PC-3 (cell line): ENCODE measurements around the gene SLC6A1. TPM values are rescaled to one million over a fixed set of nuclear protein-coding genes. Genes with fewer than 3 reads are reported as not detected.

Source experiments
- ATAC-seq: fragments of 200-7000 bp; cut with Tn5 transposase; 2 replicates; pipeline ENCODE4 v1.9.1; 2020; ENCODE audit warnings: mild to moderate bottlenecking, moderate library complexity
- BruUV-seq: library from RNA; stranded (reverse); fragments of 400-500 nt; replicated peaks from 2 replicates; lab custom pipeline; 2021; lab: Mats Ljungman, UMichigan
- CTCF ChIA-PET: fragments of 300-600 bp; sonication (Branson Sonifier 250); formaldehyde crosslinking; loops from one replicate; lab custom pipeline; 2022; ENCODE audit warnings: antibody characterized with exemption; lab: Charles Lee
- POLR2A ChIA-PET: fragments of 300-600 bp; sonication (Branson Sonifier 250); formaldehyde crosslinking; loops from one replicate; lab custom pipeline; 2022; ENCODE audit warnings: antibody characterized with exemption; ENCODE audit not compliant: unreplicated experiment; lab: Charles Lee
- DNase-seq: peaks from one replicate; pipeline ENCODE4 v3.0.0-alpha.2; 2015
- H2AFZ ChIP-seq: fragments of 300-600 bp; sonication (generic); 2 replicates; pipeline ENCODE4 v1.6.0; 2016; ENCODE audit warnings: antibody characterized with exemption, low read length
- H3F3A ChIP-seq: fragments of 300-600 bp; sonication (generic); one replicate; pipeline ENCODE4 v1.6.0; 2017; ENCODE audit warnings: antibody characterized with exemption, low read length, control low read depth, mild to moderate bottlenecking; ENCODE audit not compliant: unreplicated experiment
- H3K27ac ChIP-seq: fragments of 300-600 bp; sonication (generic); 2 replicates; pipeline ENCODE4 v1.5.1; 2016; ENCODE audit warnings: mild to moderate bottlenecking, low read length
- H3K27me3 ChIP-seq: fragments of 300-600 bp; sonication (generic); 2 replicates; pipeline ENCODE4 v1.6.1; 2016; ENCODE audit warnings: low read length, mixed read lengths
- H3K36me3 ChIP-seq: fragments of 300-600 bp; sonication (generic); 2 replicates; pipeline ENCODE4 v1.6.1; 2016; ENCODE audit warnings: low read depth, mixed run types, low read length, mixed read lengths
- H3K4me1 ChIP-seq: fragments of 300-600 bp; sonication (generic); 2 replicates; pipeline ENCODE4 v1.5.1; 2016; ENCODE audit warnings: low read length; ENCODE audit not compliant: insufficient read depth
- H3K4me2 ChIP-seq: fragments of 300-600 bp; sonication (generic); 2 replicates; pipeline ENCODE4 v1.6.0; 2016; ENCODE audit warnings: low read length
- H3K4me3 ChIP-seq: fragments of 300-600 bp; sonication (generic); 2 replicates; pipeline ENCODE4 v1.5.1; 2016; ENCODE audit warnings: mild to moderate bottlenecking, low read length, mixed read lengths
- H3K79me2 ChIP-seq: fragments of 300-600 bp; sonication (generic); 2 replicates; pipeline ENCODE4 v1.6.1; 2017; ENCODE audit warnings: low read length, mixed read lengths
- H3K9ac ChIP-seq: fragments of 300-600 bp; sonication (generic); 2 replicates; pipeline ENCODE4 v1.6.0; 2016; ENCODE audit warnings: mild to moderate bottlenecking, low read length
- H3K9me2 ChIP-seq: fragments of 300-600 bp; sonication (generic); replicated peaks from 2 replicates; pipeline ENCODE4 v1.6.1; 2016; ENCODE audit warnings: mixed run types, low read length, mixed read lengths
- H3K9me3 ChIP-seq: fragments of 300-600 bp; sonication (generic); 2 replicates; pipeline ENCODE4 v1.6.1; 2016; ENCODE audit warnings: low read length, mixed read lengths
- H4K20me1 ChIP-seq: fragments of 300-600 bp; sonication (generic); 2 replicates; pipeline ENCODE4 v1.6.1; 2016; ENCODE audit warnings: low read length, mixed read lengths
- CTCF ChIP-seq: fragments of 300-600 bp; sonication (generic); conservative IDR thresholded peaks from 2 replicates; pipeline ENCODE4 v1.5.1; 2017; ENCODE audit warnings: antibody characterized with exemption, low read depth, mild to moderate bottlenecking, low read length
- EZH2 ChIP-seq: fragments of 300-600 bp; sonication (generic); IDR thresholded peaks from one replicate; pipeline ENCODE4 v1.6.1; 2017; ENCODE audit warnings: antibody characterized with exemption, mild to moderate bottlenecking, low read length; ENCODE audit not compliant: unreplicated experiment
- EZH2phosphoT487 ChIP-seq: fragments of 300-600 bp; sonication (generic); IDR thresholded peaks from 2 replicates; pipeline ENCODE4 v1.6.1; 2018; ENCODE audit warnings: mild to moderate bottlenecking, antibody characterized with exemption, low read length, borderline replicate concordance
- intact Hi-C: fragments of 100-400 bp; cut with micrococcal nuclease; formaldehyde crosslinking; loops from 2 replicates; pipeline ENCODE4 v1.9.0; 2023
- total RNA-seq: library from RNA; depleted of rRNA; stranded (reverse); fragments of >200 nt; gene quantifications from 2 replicates; pipeline ENCODE4 v1.2.3, GENCODE V29; 2014

The SLC6A1 gene
- total RNA-seq, 1 experiment from 2014 or later, result not detected

GRCh38 chr3:10973046-10973595 lies 19.4 kb upstream of the SLC6A1 start:
- Histone ChIP-seq H4K20me1 (no peaks in the 10 kb centered on the region), H3K27me3 (peaks cover 49% of the 10 kb centered on the region), H3K9me2 (no peaks in the 10 kb centered on the region), H3K4me2 (no peak overlapping the region), H3K36me3 (no peaks in the 10 kb centered on the region), H3K4me3 (no peak overlapping the region), H3F3A (no peaks in the 10 kb centered on the region), H3K9me3 (no peaks in the 10 kb centered on the region), H3K4me1 (no peaks in the 10 kb centered on the region), H2AFZ (no peak overlapping the region), H3K9ac (no peak overlapping the region), H3K79me2 (no peaks in the 10 kb centered on the region), H3K27ac (no peak overlapping the region)
- DNase-seq (no peak), ATAC-seq (no peak)
- TF ChIP-seq EZH2phosphoT487 (no peak), EZH2 (no peak), CTCF (no peak)
- POLR2A ChIA-PET, result no interaction called here
- BruUV-seq, result no TSS peak
- CTCF ChIA-PET, result interaction anchor here (0.7 kb wide), 1 partner anchor 28 kb away, joined by 4 read pairs; no protein-coding TSS in a partner anchor
- intact Hi-C loops, result no loop called here

- no peak overlapping the region for H3K9ac ChIP-seq
- H3K4me1 ChIP-seq, result no peaks in the 10 kb centered on the region
- no peak overlapping the region for H2AFZ ChIP-seq
- no peak overlapping the region for H3K4me2 ChIP-seq
- no peaks in the 10 kb centered on the region for H3K79me2 ChIP-seq
- DNase-seq (no peak), ATAC-seq (no peak)
- intact Hi-C loops, result no loop called here
- no peaks in the 10 kb centered on the region for H3K36me3 ChIP-seq
- H4K20me1 ChIP-seq, result no peaks in the 10 kb centered on the region
- H3K4me3 ChIP-seq, result no peak overlapping the region
- ChIA-PET CTCF (no interaction called here), POLR2A (no interaction called here)
- H3K9me2 ChIP-seq, result no peaks in the 10 kb centered on the region
- no peak for TF ChIP-seq EZH2
- TF ChIP-seq EZH2phosphoT487, result no peak
- no TSS peak for BruUV-seq
- H3K9me3 ChIP-seq, result no peaks in the 10 kb centered on the region
- no peaks in the 10 kb centered on the region for H3F3A ChIP-seq
- H3K27ac ChIP-seq, result no peak overlapping the region
- peaks cover 39% of the 10 kb centered on the region for H3K27me3 ChIP-seq
These were observed 18.4 kb upstream of the SLC6A1 start for GRCh38 chr3:10974131-10974530.

GRCh38 chr3:10974746-10975375 lies 17.7 kb upstream of the SLC6A1 start:
- H3K4me3 ChIP-seq, result no peak overlapping the region
- no peaks in the 10 kb centered on the region for H3K9me2 ChIP-seq
- TF ChIP-seq CTCF (no peak), EZH2 (no peak), EZH2phosphoT487 (no peak)
- no peaks in the 10 kb centered on the region for H3K36me3 ChIP-seq
- ChIA-PET CTCF (no interaction called here), POLR2A (no interaction called here)
- H3K9me3 ChIP-seq, result no peaks in the 10 kb centered on the region
- H4K20me1 ChIP-seq, result no peaks in the 10 kb centered on the region
- H3K4me2 ChIP-seq, result no peak overlapping the region
- no peaks in the 10 kb centered on the region for H3K79me2 ChIP-seq
- peaks cover 33% of the 10 kb centered on the region for H3K27me3 ChIP-seq
- BruUV-seq, result no TSS peak
- H3K4me1 ChIP-seq, result no peaks in the 10 kb centered on the region
- no peak for DNase-seq
- no peak for ATAC-seq
- intact Hi-C loops, result no loop called here
- H3K9ac ChIP-seq, result no peak overlapping the region
- no peak overlapping the region for H2AFZ ChIP-seq
- H3K27ac ChIP-seq, result no peak overlapping the region
- H3F3A ChIP-seq, result no peaks in the 10 kb centered on the region
